GM18508 (cell line): ENCODE measurements around the gene CD274.

ENCODE experiments used
- ATAC-seq: cut with Tn5 transposase; IDR thresholded peaks from one replicate; pipeline ENCODE4 v1.9.1; 2021; ENCODE audit warnings: moderate number of reproducible peaks; ENCODE audit not compliant: insufficient read depth, unreplicated experiment

Gene CD274

GRCh38 chr9:5518937-5519319 is 68.6 kb downstream of the CD274 start:
- ATAC-seq = no peak
